HG03520 (cell line): ENCODE results near the gene TUBA4B.
"Not testable (repeated sequence)": the region's sequence is repeated elsewhere in the genome, so short reads cannot be mapped to it uniquely, and the experiment has no call there.

Experiments used
- ATAC-seq: cut with Tn5 transposase; IDR thresholded peaks from one replicate; pipeline ENCODE4 v1.9.1; 2021; ENCODE audit warnings: mild to moderate bottlenecking, moderate library complexity; ENCODE audit not compliant: unreplicated experiment

Gene TUBA4B

GRCh38 chr2:219273937-219274336 is 20.9 kb downstream of the TUBA4B start:
- ATAC-seq = no peak

DNA sequence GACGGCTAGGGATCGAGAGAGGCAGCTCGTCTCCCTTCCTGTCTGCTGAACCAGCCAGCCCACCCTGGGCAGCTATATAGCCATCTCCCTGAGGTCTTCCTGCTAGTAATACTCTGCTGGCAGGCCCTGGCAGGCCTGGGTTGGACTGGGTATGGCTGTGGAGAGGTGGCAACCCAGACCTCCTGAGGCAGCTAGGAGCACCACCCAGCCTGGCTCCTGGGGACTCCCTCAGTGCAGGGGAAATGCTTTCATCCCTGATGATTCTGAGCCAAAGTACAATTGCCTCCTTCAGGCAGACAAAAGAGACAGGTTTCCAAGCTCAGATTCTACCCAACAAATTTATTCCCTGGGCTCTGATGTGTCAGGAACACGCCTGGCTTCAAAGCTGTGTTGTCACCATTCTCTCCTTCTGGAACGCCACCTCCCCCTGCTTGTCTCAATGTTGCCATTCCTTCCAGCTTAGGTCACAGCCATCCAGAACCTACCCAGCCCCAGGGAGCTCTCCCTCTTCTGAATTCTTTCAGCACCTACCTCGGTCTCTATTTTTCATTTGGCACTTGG is 21.4 kb downstream of the TUBA4B start:
- no peak for ATAC-seq

GRCh38 chr2:219277703-219278654 is 24.9 kb downstream of the TUBA4B start:
- ATAC-seq = peak; percentile 24

DNA sequence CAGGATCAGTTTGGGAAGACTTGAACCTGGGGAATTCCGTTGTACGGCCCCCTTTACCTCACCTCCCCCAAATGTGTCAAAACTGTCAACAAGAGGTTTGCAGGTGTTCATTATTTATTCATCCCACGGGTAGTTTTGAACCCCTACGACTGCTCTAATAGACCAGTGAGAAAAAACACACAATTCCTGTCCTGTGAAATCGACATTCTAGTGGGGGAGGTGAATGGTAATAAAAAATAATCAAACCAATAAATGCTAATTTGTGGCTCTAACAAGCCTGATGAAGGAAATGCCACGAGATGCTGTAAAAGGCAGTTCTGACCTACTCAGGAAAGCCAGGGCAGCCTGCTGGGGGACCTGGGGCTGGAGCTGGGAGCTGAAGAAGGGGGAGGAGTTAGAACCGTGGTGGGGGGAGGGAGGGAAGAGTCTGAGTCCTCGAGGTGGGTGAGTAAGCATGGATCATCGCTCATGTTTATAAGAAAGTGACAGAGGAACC is 25.7 kb downstream of the TUBA4B start:
- ATAC-seq = no peak

DNA sequence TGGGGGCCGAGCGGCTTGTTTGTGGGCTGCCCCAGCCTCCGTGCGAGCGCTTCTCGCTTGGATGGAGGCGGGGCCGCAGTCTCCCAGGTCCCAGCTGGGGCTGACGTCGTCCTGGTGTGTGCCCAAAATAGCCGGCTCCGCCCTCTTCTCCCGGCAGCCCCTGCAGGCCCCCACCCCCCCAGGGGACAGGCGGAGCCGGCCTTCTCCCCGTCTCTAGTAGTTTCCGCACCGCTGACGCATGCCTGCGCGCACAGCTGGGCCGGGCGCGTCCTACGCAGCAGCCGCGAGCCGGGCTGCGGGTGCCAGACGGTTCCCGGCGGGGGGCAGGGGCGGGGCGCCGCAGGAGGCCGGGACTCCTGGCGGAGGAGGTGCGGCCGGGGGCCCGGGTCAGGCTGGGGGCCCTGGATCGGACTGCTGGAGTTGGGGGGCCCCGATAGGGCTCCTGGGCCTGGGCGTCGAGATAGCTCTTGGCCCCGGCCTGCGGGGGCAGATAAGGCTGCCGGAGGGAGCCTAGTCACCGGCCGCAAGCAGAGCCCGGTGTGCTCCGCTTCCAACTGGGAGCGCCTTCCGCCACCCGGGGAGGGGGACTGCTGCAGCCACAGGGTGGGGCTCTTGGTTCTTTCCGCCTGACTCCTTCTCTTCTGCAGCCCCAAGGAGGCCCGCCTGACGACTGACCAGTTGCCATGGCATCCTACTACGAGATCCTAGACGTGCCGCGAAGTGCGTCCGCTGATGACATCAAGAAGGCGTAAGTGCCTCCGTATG is 26.3 kb downstream of the TUBA4B start, which contains the start of gene DNAJB2:
Gene DNAJB2, plus strand, starts transcription at position 216 of the 765 bp plus-strand sequence. Its CDS starts 468 bp downstream, at position 684.
- peak; percentile 85 for ATAC-seq

DNA sequence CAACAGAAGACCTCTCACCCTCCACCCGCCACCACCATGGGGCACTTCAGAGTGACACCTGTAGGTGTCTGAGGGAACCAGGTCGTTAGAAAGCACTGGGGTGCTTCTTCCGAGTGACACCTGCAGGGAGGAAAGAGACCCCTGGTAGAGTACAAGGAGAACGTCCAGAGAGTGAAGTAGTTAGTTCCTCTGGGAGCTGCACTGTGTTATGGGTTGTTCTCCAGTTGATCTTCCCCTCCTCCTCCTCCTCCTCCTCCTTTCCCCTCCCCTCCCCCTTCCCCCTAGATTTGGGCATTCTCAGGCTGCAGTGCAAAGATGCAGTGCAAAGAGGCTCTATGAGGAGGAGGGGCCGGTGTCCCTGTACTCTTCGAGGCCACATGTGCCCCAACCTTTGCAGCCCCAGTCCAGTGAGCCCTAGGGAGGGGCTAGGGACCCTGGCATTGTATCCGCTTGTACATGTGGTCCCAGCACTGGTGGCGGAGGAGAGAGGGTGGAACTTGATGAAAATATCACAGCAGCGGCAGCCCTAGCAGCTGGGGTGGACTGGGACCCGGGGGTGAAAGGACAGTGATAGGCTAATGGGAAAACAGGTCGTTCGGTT is 27.0 kb downstream of the TUBA4B start:
- ATAC-seq = no peak

DNA sequence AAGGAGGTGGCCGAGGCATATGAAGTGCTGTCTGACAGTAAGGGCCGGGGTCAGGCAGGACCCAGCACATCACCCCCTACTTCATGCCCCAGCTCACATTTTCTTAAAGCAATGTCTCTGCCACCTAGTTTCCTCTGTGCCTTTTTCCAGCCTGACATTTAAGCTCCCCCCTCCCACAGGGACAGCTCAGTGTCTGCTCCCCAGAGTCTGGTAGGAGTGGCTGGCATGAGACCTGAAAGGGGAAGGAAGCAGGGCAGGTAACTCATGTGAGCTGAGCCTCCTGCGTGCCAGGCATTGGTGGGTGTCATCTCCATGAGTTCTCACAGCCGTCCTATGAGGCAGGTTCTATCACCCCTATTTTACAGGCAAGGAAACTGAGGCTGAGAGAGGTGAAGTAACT is 27.6 kb downstream of the TUBA4B start:
- ATAC-seq = no peak

GRCh38 chr2:219281588-219281987 is 28.5 kb downstream of the TUBA4B start:
- no peak for ATAC-seq

GRCh38 chr2:219282375-219282774 is 29.3 kb downstream of the TUBA4B start:
- ATAC-seq = no peak

- ATAC-seq = no peak
Measured at GRCh38 chr2:219282943-219283581, 30.0 kb downstream of the TUBA4B start.

DNA sequence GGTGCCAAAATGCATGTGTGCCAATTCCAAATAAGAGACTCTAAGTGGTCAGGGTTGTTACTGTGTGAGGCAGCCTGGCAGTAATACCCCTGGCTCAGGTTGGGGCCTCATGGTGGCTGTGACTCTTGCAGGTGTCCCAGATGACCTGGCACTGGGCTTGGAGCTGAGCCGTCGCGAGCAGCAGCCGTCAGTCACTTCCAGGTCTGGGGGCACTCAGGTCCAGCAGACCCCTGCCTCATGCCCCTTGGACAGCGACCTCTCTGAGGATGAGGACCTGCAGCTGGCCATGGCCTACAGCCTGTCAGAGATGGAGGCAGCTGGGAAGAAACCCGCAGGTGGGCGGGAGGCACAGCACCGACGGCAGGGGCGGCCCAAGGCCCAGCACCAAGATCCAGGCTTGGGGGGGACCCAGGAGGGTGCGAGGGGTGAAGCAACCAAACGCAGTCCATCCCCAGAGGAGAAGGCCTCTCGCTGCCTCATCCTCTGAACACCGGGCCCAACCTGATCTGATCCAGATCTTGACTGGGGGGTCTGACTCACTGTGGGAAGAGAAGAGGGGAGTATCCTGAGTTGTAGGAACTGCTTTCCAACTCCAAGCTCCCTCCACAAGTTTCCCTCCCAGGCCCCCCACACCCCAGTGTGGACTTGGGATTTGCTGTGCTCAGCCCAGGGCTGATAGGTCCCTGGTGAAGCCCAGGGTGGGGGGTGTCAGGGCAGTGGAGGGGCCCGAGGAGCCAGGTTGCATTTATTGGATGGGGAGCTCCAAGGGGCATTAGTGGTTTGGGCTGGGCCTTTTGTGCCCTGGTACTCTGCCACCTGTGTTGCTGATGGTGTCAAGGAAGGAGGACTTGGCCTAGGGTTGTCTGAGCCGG is 31.7 kb downstream of the TUBA4B start:
- ATAC-seq = no peak

GRCh38 chr2:219285373-219285735 is 32.3 kb downstream of the TUBA4B start:
- ATAC-seq = no peak

- no peak for ATAC-seq
Measured at GRCh38 chr2:219285894-219286425, 32.9 kb downstream of the TUBA4B start.

DNA sequence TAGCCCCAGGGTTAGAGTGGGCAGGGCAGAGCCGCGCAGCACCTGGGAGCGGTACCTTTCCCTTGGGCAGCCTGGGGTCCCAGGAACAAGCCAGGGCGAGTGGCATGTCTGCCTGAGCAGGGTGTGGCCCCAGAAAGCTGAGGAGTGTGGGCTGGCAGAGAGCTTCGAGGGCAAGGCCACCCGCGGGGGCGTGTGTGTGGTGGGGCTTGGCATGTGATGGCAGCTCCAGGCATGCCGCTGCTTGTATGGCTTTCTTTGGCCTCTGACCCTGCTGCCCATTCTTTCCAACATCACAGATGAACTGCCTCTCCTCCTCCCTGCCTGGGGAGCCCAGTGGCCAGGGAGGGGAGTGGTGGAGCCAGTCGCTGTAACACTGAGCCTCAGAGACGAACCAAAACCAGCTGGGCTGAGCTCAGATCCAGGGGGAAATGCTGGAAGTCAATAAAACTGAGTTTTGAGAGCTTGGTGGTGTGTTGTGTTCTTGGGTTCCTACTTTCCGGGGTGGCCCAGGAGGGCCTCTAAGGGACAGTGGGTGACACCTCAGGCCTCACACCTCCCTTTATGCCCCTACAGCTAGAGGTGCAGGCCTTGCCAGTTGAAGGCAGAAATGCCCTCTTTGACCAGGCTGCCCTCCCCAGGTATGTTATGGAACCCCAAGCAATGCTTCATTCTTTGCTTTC is 33.5 kb downstream of the TUBA4B start:
- no peak for ATAC-seq

GRCh38 chr2:219287116-219287440 is 34.0 kb downstream of the TUBA4B start:
- ATAC-seq = not testable (repeated sequence)

- no peak for ATAC-seq
Measured at GRCh38 chr2:219287580-219288265, 34.7 kb downstream of the TUBA4B start.

GRCh38 chr2:219289195-219289536 is 36.1 kb downstream of the TUBA4B start:
- no peak for ATAC-seq
